Mesenchymal stem cell (in vitro differentiated cells and primary cell): Measurements from ENCODE around the gene DHX40.

Source experiments
- DNase-seq: peaks from one replicate; pipeline ENCODE4 v3.0.0-alpha.2; 2013
- H2AFZ ChIP-seq: one replicate; pipeline ENCODE4 v1.6.1; 2013; ENCODE audit warnings: low read depth, mild to moderate bottlenecking, control low read depth, inconsistent platforms, low read length, moderate library complexity
- H2AK5ac ChIP-seq: 2 replicates; pipeline ENCODE4 v1.6.1; 2013; ENCODE audit warnings: low read length, moderate library complexity, mild to moderate bottlenecking, inconsistent platforms; ENCODE audit not compliant: severe bottlenecking
- H2BK120ac ChIP-seq: one replicate; pipeline ENCODE4 v1.6.1; 2013; ENCODE audit warnings: low read depth, mild to moderate bottlenecking, inconsistent platforms, low read length, moderate library complexity
- H2BK12ac ChIP-seq, 2 experiments: one replicate each; pipeline ENCODE4 v1.6.1; 2013; ENCODE audit warnings: inconsistent platforms in 2 of 2, low read length in 2 of 2, mild to moderate bottlenecking in 2 of 2, moderate library complexity in 2 of 2, control low read depth in 1 of 2
- H2BK15ac ChIP-seq: one replicate; pipeline ENCODE4 v1.6.1; 2013; ENCODE audit warnings: mild to moderate bottlenecking, low read depth, inconsistent platforms; ENCODE audit not compliant: poor library complexity, severe bottlenecking
- H2BK5ac ChIP-seq: 2 replicates; pipeline ENCODE4 v1.6.1; 2013; ENCODE audit warnings: low read depth, mild to moderate bottlenecking, low read length, control low read depth, inconsistent platforms; ENCODE audit not compliant: poor library complexity, severe bottlenecking
- H3K14ac ChIP-seq, 2 experiments: one replicate each; pipeline ENCODE4 v1.6.1; 2013; ENCODE audit warnings: inconsistent platforms in 2 of 2, low read length in 2 of 2, control low read depth in 1 of 2, mild to moderate bottlenecking in 1 of 2, moderate library complexity in 1 of 2
- H3K18ac ChIP-seq, 2 experiments: one replicate each; pipeline ENCODE4 v1.6.1; 2013; ENCODE audit warnings: inconsistent platforms in 2 of 2, low read length in 2 of 2, control low read depth in 1 of 2, low read depth in 1 of 2, mild to moderate bottlenecking in 1 of 2
- H3K23ac ChIP-seq, 2 experiments: one replicate each; pipeline ENCODE4 v1.6.1; 2013; ENCODE audit warnings: inconsistent platforms in 2 of 2, low read length in 2 of 2, mild to moderate bottlenecking in 2 of 2, moderate library complexity in 2 of 2, control low read depth in 1 of 2
- H3K27ac ChIP-seq: 2 replicates; pipeline ENCODE4 v1.5.1; 2013; ENCODE audit warnings: mild to moderate bottlenecking, moderate library complexity, low read length, control low read depth, inconsistent platforms; ENCODE audit not compliant: poor library complexity, severe bottlenecking
- H3K27me3 ChIP-seq, 2 experiments: 2 replicates each; pipeline versions ENCODE4 v1.6.1 to v1.7.0; 2013; ENCODE audit warnings: low read length in 2 of 2, mild to moderate bottlenecking in 2 of 2, moderate library complexity in 2 of 2, control low read depth in 1 of 2, inconsistent platforms in 1 of 2; ENCODE audit not compliant: control insufficient read depth in 1 of 2, insufficient read depth in 1 of 2
- H3K36me3 ChIP-seq, 2 experiments: 2 replicates each; pipeline versions ENCODE4 v1.6.1 to v1.7.0; 2013; ENCODE audit warnings: low read length in 2 of 2, control low read depth in 1 of 2, inconsistent platforms in 1 of 2, low read depth in 1 of 2, mild to moderate bottlenecking in 1 of 2; ENCODE audit not compliant: insufficient read depth in 2 of 2, control insufficient read depth in 1 of 2
- H3K4ac ChIP-seq, 2 experiments: one replicate each; pipeline ENCODE4 v1.6.1; 2013; ENCODE audit warnings: inconsistent platforms in 2 of 2, low read length in 2 of 2, mild to moderate bottlenecking in 2 of 2, moderate library complexity in 2 of 2, control low read depth in 1 of 2, low read depth in 1 of 2
- H3K4me1 ChIP-seq: 2 replicates; pipeline ENCODE4 v1.6.1; 2013; ENCODE audit warnings: low read depth, low read length, control low read depth; ENCODE audit not compliant: control insufficient read depth, insufficient read depth
- H3K4me2 ChIP-seq: 2 replicates; pipeline ENCODE4 v1.6.1; 2013; ENCODE audit warnings: low read length, mild to moderate bottlenecking, inconsistent platforms; ENCODE audit not compliant: poor library complexity, severe bottlenecking
- H3K4me3 ChIP-seq, 2 experiments: 2 replicates each; pipeline versions ENCODE4 v1.5.1 to v1.7.0; 2013; ENCODE audit warnings: low read length in 2 of 2, mild to moderate bottlenecking in 2 of 2, control low read depth in 1 of 2, low read depth in 1 of 2; ENCODE audit not compliant: insufficient read depth in 1 of 2
- H3K79me1 ChIP-seq: replicated peaks from 2 replicates; pipeline ENCODE4 v1.6.1; 2013; ENCODE audit warnings: mild to moderate bottlenecking, control low read depth, low read length, inconsistent platforms; ENCODE audit not compliant: poor library complexity, severe bottlenecking
- H3K9ac ChIP-seq: 2 replicates; pipeline ENCODE4 v1.7.0; 2013; ENCODE audit warnings: mild to moderate bottlenecking, low read length, moderate library complexity
- H3K9me3 ChIP-seq: 2 replicates; pipeline ENCODE4 v1.7.0; 2013; ENCODE audit warnings: mild to moderate bottlenecking, low read length; ENCODE audit not compliant: control insufficient read depth
- H4K8ac ChIP-seq: one replicate; pipeline ENCODE4 v1.6.1; 2013; ENCODE audit warnings: inconsistent platforms, mild to moderate bottlenecking, low read length, moderate library complexity
- H4K91ac ChIP-seq: one replicate; pipeline ENCODE4 v1.6.1; 2013; ENCODE audit warnings: mild to moderate bottlenecking, low read length, inconsistent platforms
- WGBS: methylation state at CpG from one replicate; pipeline ENCODE4 v1.1.7; 2013; ENCODE audit warnings: mixed read lengths; 5-methylcytosine and 5-hydroxymethylcytosine counted together

Gene DHX40

GRCh38 chr17:59638553-59638952 is 73.1 kb downstream of the DHX40 start:
- peaks cover 13 to 27% of the 10 kb centered on the region in 2 experiments for H3K36me3 ChIP-seq
- H2BK5ac ChIP-seq, result no peak overlapping the region
- no peak overlapping the region for H2BK15ac ChIP-seq
- DNase-seq, result no peak
- H3K9me3 ChIP-seq, result no peaks in the 10 kb centered on the region
- no peak overlapping the region for H3K27ac ChIP-seq
- no peak overlapping the region for H3K9ac ChIP-seq
- no peak overlapping the region for H2BK120ac ChIP-seq
- no peaks in the 10 kb centered on the region for H3K79me1 ChIP-seq
- no peak overlapping the region for H2AK5ac ChIP-seq
- H2AFZ ChIP-seq, result no peak overlapping the region
- H3K23ac ChIP-seq, result no peak overlapping the region
- no peaks in the 10 kb centered on the region for H3K27me3 ChIP-seq
- no peak overlapping the region for H4K91ac ChIP-seq
- H3K4me2 ChIP-seq, result no peak overlapping the region
- 99% methylated on average over 6 of the region's 10 CpGs for WGBS
- no peak overlapping the region for H2BK12ac ChIP-seq
- H3K4ac ChIP-seq, result no peak overlapping the region
- H3K14ac ChIP-seq, result no peak overlapping the region
- H3K4me1 ChIP-seq, result peaks cover 13% of the 10 kb centered on the region
- H3K18ac ChIP-seq, result no peak overlapping the region
- no peak overlapping the region for H4K8ac ChIP-seq
- H3K4me3 ChIP-seq, result no peak overlapping the region

- Histone ChIP-seq H2AK5ac (no peak overlapping the region), H3K23ac (no peak overlapping the region), H3K4ac (no peak overlapping the region), H3K18ac (no peak overlapping the region), H3K4me1 (peaks cover 7% of the 10 kb centered on the region), H2BK12ac (no peak overlapping the region), H2BK5ac (no peak overlapping the region), H3K4me3 (no peak overlapping the region), H3K9me3 (no peaks in the 10 kb centered on the region), H3K4me2 (no peak overlapping the region), H3K36me3 (peaks cover 10 to 47% of the 10 kb centered on the region in 2 experiments), H3K14ac (no peak overlapping the region), H3K9ac (no peak overlapping the region), H3K79me1 (no peaks in the 10 kb centered on the region), H4K8ac (no peak overlapping the region), H3K27ac (no peak overlapping the region), H2AFZ (no peak overlapping the region), H2BK120ac (no peak overlapping the region), H3K27me3 (no peaks in the 10 kb centered on the region), H4K91ac (no peak overlapping the region), H2BK15ac (no peak overlapping the region)
- DNase-seq, result no peak
- WGBS, result no CpG with 5 or more reads among the region's 2 CpGs
Observed at GRCh38 chr17:59641799-59642484, 76.5 kb downstream of the DHX40 start.

GRCh38 chr17:59642565-59642964 is 77.2 kb downstream of the DHX40 start:
- Histone ChIP-seq H2BK15ac (no peak overlapping the region), H3K9ac (no peak overlapping the region), H3K27ac (no peak overlapping the region), H3K4me3 (no peak overlapping the region), H3K4ac (no peak overlapping the region), H3K4me1 (peaks cover 7% of the 10 kb centered on the region), H4K91ac (no peak overlapping the region), H2BK5ac (no peak overlapping the region), H2BK120ac (no peak overlapping the region), H3K36me3 (peaks cover 10 to 53% of the 10 kb centered on the region in 2 experiments), H2AFZ (no peak overlapping the region), H3K79me1 (no peaks in the 10 kb centered on the region), H3K18ac (no peak overlapping the region), H3K4me2 (no peak overlapping the region), H3K9me3 (no peaks in the 10 kb centered on the region), H4K8ac (no peak overlapping the region), H3K27me3 (no peaks in the 10 kb centered on the region), H2BK12ac (no peak overlapping the region), H3K14ac (no peak overlapping the region), H3K23ac (no peak overlapping the region), H2AK5ac (no peak overlapping the region)
- no CpG with 5 or more reads among the region's 1 CpG for WGBS
- no peak for DNase-seq

GRCh38 chr17:59643159-59644140 is 78.0 kb downstream of the DHX40 start:
- Histone ChIP-seq H4K91ac (no peak overlapping the region), H2AK5ac (no peak overlapping the region), H3K4me2 (no peak overlapping the region), H3K4ac (no peak overlapping the region), H3K27me3 (no peaks in the 10 kb centered on the region), H2BK120ac (no peak overlapping the region), H3K14ac (no peak overlapping the region), H4K8ac (no peak overlapping the region), H2BK5ac (no peak overlapping the region), H3K9ac (no peak overlapping the region), H3K4me1 (peaks cover 7% of the 10 kb centered on the region), H3K9me3 (no peaks in the 10 kb centered on the region), H2BK12ac (no peak overlapping the region), H3K79me1 (no peaks in the 10 kb centered on the region), H3K4me3 (no peak overlapping the region), H3K23ac (no peak overlapping the region), H2AFZ (no peak overlapping the region), H2BK15ac (no peak overlapping the region), H3K27ac (no peak overlapping the region), H3K18ac (no peak overlapping the region), H3K36me3 (peaks cover 10 to 62% of the 10 kb centered on the region in 2 experiments)
- peak; percentile 75 for DNase-seq
- WGBS, result 92% methylated on average over 3 of the region's 5 CpGs
